Cortex of kidney (tissue), 1 donor: ENCODE results near the gene APOL4.
"Not testable (repeated sequence)": the region's sequence is repeated elsewhere in the genome, so short reads cannot be mapped to it uniquely, and the experiment has no call there.

Experiments used
- DNase-seq: peaks from one replicate; lab custom pipeline; 2025; lab: John Stamatoyannopoulos, UW

Gene APOL4

DNA sequence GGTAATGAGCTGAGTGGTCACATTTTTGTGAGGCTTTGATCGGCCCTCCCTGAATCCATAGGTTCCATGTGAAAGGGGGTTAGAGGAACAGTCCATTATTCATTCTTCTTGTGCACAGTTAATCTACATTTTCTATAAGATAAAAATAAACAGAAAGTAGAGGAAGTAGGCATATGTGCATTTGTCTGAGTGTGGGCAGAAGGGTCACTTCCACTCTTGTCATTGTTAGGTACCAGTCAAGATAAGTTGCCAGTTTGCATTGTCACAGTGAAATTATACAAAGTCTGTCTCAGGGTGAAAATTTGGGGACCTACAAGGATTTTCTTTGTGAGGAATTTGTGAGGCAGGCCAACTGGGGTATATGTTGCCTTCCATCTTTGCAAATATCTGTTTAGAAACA lies 4.6 kb upstream of the APOL4 start:
- DNase-seq = no peak

DNA sequence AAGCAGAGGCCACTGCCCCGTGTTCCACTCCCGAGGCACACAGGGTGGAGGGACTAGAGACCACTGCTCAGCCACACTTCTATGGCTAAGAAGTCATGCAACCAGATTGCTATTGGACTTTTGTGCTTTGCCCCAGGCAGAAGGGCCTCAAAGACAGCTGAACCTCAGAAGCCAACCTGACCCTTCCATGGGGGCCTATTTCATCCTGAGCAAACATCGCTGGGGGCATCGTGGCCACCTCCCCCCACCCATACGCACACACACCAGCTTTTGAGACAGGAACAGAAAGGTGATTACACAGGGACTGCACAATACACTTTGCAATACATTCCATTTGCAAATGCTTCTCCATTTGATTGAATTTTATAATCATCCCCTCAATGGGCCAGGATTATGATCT lies 4.0 kb upstream of the APOL4 start:
- DNase-seq = not testable (repeated sequence)

DNA sequence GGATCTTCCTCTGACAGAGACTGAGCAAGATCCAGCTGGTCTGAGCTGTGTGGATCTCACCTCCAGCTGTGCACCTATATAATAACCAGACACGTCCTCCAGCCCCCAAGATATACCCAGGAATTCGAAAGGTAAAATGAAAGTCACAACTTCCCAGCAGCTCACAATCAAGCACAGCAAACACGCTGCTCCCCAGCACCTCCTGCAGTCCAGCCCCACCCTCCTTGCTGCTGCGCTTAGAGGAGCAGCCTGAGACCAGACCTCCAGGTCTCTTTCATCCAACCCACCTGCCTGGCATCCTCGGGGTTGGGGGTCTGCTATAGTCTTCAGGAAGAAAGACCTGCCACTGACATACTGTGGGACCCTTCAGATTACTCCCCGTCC lies 3.0 kb upstream of the APOL4 start:
- no peak for DNase-seq

DNA sequence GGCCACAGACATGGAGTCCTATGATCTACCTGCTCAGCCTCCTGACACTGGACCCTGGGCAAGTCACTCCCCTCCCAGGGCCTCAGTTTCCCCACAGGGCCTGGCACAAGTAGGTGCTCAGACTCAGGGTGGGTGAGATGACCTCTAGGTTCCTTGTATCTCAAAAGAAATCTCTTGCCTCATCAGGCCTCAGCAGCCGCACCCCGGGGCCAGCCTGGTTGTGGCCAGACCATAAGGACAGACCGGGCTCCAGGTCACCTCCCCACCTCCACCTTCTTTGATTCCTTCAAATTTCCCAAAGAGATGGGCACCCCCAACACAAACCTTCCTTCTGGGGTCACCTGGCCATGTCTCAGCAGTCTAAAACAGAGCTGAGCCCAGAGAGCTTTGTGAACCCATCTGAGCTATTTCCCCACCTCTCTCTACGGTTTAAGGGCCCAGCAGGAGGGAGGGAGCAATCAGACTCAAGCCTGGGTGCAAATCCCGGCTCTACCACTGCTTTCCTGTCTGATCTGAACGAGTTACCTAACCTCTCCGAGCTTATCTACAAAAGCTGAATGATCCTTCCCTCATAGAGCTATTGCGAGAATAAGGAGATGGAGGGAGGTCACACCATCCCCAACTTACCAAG lies 2.5 kb upstream of the APOL4 start:
- no peak for DNase-seq

DNA sequence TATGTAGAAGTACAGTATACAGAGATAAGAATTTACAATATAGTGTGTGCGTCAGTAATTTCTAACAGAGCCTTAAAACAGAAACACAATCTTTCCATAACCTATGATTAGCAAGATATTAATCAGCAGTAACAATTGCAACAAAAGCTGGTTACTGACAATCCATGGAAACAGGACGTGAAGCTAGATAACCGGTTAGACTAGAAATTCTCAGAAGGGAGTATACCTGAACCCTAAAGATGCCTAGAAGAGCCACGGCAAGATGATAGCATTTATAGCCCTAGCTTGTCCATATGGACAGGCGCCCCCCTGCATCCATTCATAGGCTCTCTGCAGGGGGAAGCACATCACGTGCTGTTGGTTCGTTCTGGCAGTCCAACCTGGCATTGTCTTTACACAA lies 1.8 kb upstream of the APOL4 start:
- DNase-seq = not testable (repeated sequence)

DNA sequence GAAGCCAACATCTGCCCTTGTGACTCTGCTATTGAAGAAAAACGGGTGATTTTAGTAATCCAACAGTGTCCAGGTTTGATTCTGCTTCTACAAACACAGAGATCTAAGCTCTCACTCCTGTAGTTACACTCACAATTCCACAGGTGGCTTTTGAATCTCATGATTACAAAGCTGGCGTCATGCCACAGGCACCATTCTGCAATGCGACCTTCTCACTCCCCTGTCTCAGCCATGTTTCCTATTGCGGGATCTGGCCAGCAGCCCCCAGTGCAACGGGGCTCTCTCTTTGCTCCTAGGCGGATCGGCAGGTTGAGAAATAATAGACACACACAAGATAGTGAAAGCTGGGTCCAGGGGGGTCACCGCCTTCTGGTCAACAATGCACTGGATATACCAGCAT lies 1.3 kb upstream of the APOL4 start:
- not testable (repeated sequence) for DNase-seq

DNA sequence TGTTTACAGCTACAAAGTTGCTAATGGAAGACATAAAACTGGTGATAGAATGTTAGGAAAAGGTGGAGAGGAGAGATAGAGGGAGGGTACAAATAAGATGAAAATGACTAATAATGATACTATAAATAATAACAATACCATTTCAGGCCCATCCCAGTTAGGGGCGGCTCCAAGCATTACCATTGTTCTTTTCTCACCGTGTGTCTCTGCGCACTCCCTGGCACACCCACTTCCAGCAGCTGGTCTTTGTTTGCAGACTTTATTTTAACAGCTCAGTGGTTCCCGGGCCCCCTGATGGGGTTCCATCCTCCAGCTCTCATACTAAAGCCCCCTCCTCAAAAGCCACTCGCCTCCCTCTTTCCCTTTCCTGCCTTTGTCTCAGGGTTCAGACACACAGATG lies 584 bp downstream of the APOL4 start:
- DNase-seq = not testable (repeated sequence)

DNA sequence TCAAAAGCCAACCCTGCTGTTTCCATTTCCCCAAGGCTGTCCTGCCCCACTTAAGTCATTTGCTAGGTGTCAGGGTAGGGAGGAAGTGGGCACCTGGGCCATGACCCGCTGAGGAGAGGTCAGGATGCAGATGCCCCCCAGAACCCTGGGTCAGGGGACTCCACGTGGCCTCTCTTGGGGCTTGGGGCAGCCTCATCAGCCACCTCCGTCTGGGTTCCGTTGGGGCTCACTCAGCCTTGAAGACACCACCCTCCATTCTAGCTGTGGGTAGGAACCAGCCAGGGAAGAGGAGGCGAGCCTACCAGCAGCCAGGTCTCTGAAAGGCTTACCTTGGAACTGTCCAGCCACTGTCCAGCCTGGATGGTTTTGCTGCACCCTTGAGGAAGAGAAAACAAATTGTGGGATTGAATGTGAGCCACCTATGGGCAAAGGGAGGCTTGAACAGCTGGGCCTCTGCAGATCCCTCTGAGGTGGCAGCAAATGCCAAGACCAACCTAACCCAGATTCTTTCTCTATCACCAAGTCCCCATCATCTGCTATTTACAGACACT lies 2.5 kb downstream of the APOL4 start:
- DNase-seq = no peak

DNA sequence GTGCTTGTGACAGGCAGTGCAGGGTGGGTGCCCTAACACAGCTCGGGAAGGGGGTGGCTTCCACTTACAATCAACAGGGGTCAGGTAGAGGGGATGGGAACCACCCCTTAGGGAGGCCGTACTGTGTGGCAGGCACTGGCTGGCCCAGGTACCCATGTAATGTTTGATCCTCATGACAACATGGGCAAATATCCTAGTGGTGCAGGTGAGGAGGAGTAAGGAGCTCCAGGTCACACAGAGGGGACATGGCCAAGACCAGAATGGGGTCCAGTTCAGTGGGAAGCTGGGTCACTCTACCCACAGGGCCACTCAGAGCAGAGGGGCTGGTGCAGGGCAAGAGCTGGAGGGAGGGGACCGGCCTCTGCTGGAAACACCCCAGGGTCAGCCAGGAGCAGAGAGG lies 3.1 kb downstream of the APOL4 start:
- no peak for DNase-seq

DNA sequence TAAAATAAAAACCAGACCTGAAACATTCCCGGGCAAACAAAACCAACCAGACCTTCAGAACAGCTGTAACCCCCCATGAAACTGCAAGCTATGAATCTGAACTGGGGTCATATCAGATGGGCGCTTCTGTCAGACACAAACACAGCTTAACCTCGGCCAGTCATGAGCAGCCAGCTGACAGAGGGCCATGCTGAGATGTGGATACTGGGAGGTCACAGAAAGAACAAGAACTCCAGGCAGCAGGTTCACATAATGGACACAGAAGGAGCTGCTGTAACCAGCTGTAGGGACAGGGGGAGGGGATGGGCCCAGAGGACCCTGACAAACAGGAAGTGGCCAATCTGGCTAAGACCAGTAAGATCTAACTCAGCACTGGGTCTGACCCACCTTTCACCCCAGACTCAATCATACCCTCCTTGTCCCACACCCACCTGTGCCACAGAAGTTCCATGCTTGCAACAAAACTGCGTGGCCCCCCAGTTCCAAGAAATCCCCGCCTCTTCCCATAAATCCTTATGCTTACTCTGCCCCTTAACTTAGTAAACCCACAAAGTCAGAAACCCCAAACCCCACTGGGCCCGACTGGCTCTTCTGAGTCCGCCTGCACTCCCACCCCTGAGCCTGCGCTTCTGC lies 4.0 kb downstream of the APOL4 start:
- DNase-seq = no peak

DNA sequence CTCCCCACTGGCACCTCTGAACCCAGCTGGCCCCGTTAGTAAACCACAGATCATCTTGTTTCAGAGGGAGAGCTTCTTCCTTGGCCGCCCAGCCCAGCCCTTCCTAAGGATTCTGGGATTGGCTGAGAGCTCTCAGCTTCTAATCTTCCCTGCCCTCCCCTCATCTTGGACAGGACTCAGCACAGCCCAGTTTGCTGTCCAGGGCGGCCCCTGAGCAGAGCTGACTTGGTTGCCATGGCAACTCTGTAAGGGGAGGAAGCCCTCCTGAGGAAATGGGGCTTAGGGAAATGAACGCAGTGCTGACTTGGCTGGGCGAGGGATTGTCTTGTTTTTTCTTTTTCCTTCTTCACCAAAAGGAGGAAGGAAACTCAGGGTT lies 4.6 kb downstream of the APOL4 start:
- DNase-seq = no peak

DNA sequence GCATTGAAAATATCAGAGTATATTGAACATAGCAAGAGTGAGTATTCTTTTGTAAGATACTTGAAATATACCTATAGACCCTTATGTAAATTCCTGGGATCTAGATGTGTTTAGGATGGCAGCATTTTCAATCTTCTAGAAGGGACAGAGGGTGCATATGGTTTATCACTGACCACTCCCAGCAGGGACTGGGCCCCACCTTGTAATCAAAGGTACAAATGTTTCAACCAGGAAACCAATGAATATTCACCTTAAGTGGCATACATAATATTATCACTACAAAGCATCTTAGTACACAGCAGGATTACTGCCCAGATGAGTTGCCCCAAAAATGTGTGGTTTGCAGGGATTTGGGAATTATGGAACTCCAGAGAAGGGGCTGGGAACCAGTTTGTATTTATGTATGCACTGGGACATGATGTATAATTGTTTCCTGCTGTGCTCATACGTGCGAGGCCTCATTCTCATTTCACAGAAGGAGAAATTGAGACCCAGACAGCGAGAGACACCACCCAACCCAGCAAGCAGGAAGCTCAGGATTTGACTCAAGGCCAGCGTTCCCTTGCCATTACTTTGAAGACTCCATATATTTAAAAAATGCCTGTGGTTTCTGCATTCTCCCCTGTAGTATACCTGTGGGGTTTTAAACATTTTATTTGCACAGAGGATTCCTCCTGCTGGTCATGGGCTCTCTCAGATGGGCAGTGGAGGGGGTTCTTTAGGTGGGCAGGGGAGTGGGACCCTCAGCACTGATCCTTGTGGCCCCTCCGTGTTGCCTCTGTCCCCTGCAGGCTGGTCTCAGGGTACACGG lies 5.2 kb downstream of the APOL4 start:
- DNase-seq = no peak

DNA sequence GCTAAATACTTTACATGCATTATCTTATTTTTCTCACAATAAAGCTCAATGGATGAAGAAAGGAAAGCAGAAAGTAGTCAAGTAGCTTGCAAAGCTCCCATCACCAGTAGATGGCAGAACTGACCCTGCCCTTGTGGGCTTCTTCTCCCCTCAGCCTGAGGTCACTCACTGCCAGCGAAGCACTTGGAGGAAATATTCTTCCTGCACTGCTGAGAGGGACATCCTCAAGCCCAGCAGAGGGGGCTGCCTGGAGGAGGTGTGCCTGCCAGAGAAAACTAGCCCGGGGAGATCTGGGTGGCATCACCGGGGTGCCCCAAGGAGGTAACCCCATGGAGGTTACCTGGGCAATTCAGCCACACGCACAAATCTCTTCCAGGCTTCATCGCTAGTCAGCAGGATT lies 6.6 kb downstream of the APOL4 start:
- no peak for DNase-seq

DNA sequence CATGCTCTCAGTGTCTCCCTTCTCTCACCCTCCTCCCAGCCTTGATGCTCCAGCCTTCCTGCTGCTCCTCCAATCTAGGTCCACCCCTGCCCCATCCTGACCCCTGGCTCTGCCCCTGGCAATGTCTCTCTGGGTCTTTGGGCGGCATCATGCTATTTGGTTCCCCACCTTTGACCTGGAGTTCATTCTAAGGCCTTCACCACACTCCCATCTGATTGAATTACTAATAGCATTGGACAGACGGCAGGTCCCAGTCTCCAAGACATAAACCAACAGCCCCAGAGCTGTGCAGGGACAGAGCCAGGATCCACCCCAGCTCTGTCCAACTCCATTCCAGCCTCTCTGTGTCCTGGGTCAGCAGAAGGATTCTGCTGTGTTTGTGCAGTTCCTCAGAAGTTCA lies 7.2 kb downstream of the APOL4 start:
- DNase-seq = no peak

DNA sequence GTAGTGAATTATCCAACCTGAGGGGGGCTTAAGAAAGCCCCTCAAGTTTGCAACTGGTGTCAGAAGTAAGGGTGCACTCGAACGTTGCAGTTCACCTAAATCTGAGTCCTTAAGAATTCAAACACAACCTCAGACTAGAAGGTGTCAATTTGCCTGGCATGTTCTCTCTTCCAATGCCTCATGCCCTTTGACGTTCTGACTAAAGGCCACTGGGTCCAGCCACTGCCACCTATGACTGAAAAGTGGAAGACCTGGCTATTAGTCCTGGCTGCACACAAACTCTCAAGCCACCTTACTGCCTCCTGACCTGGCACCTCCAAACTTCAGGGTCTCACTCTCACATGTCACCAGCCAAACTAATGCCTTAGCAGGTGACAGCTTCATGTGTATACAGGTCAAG lies 8.0 kb downstream of the APOL4 start:
- DNase-seq = no peak

DNA sequence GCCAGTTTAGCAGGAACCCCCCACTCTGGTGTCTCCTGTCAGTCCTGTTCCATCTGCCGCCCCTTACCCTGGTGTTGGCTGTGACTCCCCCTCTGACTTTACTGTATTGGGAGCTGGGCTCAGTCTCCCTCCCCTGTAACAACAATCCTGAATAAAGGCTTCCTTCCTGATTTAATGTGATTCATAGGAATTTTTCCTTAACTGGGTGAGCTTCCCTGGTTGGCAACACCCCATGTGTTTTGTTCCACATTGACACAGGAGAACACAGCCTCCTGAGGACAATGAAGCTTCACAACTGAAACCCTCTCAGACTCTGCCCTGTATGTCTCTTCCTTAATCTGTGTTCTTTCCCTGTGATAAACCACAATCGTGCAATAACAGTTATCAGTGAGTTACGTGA lies 8.4 kb downstream of the APOL4 start:
- no peak for DNase-seq

DNA sequence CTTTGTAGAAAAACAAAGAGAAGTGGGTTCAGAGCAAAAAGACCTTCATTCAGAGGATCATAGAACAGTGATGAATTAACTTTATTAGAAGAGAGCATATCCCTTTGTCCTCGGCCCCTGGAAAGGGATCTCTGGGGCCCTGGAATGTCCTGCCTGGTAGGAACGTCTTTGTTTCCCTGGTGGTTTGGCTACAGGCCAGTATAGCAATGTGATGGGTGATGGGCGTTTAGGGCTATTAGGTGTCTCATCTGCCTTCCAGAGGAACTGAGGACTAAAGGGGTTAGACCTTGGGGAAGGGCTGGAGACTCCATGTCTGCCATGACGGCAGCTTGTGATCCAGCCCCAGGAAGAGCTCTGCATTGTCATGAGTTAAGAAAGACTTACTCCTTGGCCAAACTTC lies 9.1 kb downstream of the APOL4 start:
- no peak for DNase-seq

DNA sequence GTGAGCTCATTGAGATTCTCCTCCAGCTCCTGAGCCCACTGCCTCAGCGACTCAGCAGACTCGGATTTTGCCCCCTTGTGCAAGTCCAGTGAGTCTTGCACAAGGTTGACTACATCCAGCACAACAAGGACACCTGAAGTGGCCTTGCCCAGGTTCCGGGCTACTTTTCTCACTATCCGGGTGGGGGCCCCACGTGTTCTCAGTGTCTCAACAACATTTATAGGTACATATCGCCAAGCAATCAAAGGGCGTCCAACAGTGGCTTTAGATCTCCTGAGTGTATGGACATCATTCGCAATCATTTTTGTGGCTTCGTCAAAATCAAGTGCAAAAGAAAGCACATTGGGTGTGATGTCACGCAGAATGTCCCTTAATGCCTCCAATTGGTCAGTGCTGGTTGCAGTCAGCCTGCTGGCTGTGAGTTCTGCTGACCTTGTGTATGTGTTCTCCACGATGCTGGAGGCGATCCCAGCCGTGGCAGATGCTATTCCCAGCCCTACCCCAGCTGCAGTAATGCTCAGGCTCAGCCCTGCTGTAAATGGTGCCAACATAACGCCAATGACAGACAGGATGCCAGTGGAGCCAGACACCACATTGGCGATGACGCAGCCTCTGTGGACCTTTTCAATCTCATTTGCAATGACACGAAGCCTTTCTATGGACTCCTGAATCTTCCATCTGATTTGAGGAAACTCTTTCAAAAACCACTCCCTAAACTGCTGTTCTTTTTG lies 10.3 kb downstream of the APOL4 start:
- no peak for DNase-seq

DNA sequence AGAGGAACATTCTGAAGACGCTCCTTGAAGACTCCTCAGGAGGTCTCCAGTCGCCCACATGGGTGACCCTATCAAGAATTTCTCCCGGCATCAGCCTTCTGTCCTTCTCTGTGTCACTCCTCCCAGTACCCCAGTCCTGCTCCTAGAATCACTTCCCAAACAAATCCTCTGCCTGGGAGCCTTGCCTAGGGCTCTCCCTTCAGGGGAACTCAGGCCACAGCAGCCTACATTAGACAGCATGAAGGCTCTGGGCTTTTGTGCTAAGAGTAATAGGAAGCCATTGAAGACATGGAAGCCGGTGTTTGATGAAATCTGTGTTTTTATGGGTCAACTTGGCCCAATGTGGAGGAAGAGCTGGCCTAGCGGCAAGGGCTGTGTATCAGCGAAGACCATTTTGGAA lies 13.7 kb downstream of the APOL4 start:
- not testable (repeated sequence) for DNase-seq

DNA sequence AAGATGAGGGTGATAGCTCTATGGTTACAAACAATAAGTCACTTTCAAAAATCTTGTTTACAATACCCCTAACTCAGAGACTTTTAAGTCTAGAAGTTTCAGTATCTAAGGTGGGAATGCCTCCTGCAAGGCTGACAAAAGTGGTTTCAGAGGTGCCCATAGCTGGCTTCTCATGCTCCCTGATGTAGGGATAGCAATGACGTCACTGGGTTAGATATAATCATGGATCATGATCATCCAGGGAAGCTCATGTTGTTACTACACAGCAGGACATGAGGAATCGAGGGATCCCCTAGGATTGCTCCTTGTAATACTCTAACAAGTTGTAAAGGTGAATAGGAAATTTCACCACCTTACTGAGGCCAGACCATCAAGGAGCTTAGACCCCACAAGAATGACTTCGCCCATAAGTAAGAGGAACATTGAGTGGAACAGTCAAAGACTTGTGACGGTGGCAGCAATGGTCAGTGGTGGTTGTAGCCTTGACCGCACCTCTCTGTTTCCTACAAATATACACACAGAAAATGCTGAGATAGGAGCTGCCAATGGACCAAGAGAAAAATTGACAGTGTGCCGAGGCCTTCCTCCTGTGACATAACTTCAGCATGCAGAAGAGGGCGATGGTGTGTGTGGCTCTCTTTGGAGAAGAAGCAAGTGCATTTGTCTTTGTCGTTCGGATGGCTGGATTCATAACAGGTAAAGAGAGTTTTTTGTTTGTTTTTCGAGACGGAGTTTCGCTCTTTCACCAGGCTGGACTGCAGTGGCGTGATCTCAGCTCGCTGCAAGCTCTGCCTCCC lies 15.6 kb downstream of the APOL4 start:
- DNase-seq = no peak

DNA sequence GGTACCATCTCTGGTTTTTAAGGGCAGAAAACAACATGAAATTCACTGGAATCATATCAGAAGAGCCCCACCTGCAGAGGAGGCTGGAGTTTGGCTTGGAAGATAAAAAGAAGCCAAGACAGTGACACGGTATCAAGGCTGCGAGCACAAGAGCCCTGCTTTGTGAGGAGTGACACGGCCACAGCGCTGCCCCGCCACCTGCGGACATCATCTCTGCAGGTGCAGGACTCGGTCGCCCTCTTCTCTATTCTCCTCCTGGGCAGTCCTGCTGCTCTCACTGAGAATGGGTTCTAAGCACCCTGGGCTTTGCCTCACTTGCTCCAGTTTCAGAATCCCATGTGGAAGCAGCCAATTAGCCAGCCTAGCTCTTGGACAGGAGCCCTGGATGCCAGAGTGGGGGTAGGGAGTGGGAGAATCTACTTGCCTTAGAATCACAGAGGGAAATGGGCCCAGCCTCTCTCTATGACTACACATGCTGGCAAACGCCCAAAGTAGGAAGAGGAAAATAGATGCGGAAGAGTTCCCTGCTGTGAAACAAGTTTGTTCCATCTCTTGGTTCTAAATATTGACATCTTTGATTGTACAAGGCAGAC lies 17.1 kb downstream of the APOL4 start:
- no peak for DNase-seq
